Right cardiac atrium (tissue), 5 donors: ENCODE results near the gene NTRK1. TPM values are rescaled to one million over a fixed set of nuclear protein-coding genes. Genes with fewer than 3 reads are reported as not detected.

Experiments
- ATAC-seq, 2 donors: fragments of 200-7000 bp; cut with Tn5 transposase; one replicate each; pipeline versions ENCODE4 v1.8.0 to v1.9.1; 2020; ENCODE audit warnings: moderate library complexity in 2 of 2, mild to moderate bottlenecking in 1 of 2
- DNase-seq, 3 donors: peaks; one replicate each; pipeline ENCODE4 v3.0.0-alpha.2; 2020
- H3K27ac ChIP-seq: one replicate; pipeline ENCODE4 v1.5.1; 2013; ENCODE audit warnings: mild to moderate bottlenecking, low read length, control low read depth, moderate library complexity
- H3K27me3 ChIP-seq: one replicate; pipeline ENCODE4 v1.6.1; 2013; ENCODE audit not compliant: control insufficient read depth, insufficient read depth
- H3K4me1 ChIP-seq: one replicate; pipeline ENCODE4 v1.6.1; 2013; ENCODE audit warnings: low read length; ENCODE audit not compliant: control insufficient read depth, insufficient read depth
- H3K4me3 ChIP-seq: one replicate; pipeline ENCODE4 v1.5.1; 2013; ENCODE audit warnings: low read length, control low read depth
- H3K9me3 ChIP-seq: one replicate; pipeline ENCODE4 v1.6.1; 2013; ENCODE audit warnings: low read length; ENCODE audit not compliant: control insufficient read depth
- WGBS: extraction: QIAGEN DNeasy Blood & Tissue Kit; methylation state at CpG from one replicate; pipeline ENCODE4 v1.1.7; 2013; 5-methylcytosine and 5-hydroxymethylcytosine counted together
- intact Hi-C, 4 donors: fragments of 100-400 bp; cut with DNase I; formaldehyde crosslinking; loops; one replicate each; pipeline versions ENCODE4 v1.11.0 to v1.14.0; 2022 to 2023
- long read RNA-seq, 4 donors: library from polyadenylated mRNA; unstranded; transcript quantifications; one replicate each; pipeline ENCODE4 v2.0.0, GENCODE V29; 2020 to 2021
- polyA plus RNA-seq: library from polyadenylated mRNA; stranded (reverse); fragments of 200-250 nt; gene quantifications from one replicate; pipeline ENCODE4 v1.2.3, GENCODE V29; 2013
- total RNA-seq, 4 donors: library from RNA; stranded (reverse); fragmentation: NEBNext Ultra II Directional; extraction: Animal tissue kit (Norgen Biotek cat#: 25700); gene quantifications; one replicate each; pipeline ENCODE4 v1.2.1, GENCODE V29; 2021
- donor health status: healthy with polysubstance abuse.
- donor health status: DM: no; HTN: yes; CAD: no.
- donor health status: DM: no; HTN: no; CAD: no.
- donor health status: DM: no; HTN: yes; CAD: no; lungs with severe emphysema.
- donor health status: DM: yes; HTN: yes; CAD: no.

The NTRK1 gene
- total RNA-seq (1 to 10 TPM; 1.3 to 4.2 (median 1.5) TPM), polyA plus RNA-seq (1.1 TPM)
- long read RNA-seq, donor 1, partial matches to known transcripts = 0 of 4 reads
- long read RNA-seq, donor 1, other reads (novel, unspliced or antisense) = 3 of 4 reads
- long read RNA-seq, donor 2, partial matches to known transcripts = 1 of 3 reads
- long read RNA-seq, donor 2, other reads (novel, unspliced or antisense) = 2 of 3 reads
- long read RNA-seq, donor 3, partial matches to known transcripts = 2 of 13 reads
- long read RNA-seq, donor 3, other reads (novel, unspliced or antisense) = 9 of 13 reads
- long read RNA-seq, donor 4, partial matches to known transcripts = 0 of 2 reads
- long read RNA-seq, donor 4, other reads (novel, unspliced or antisense) = 2 of 2 reads

DNA sequence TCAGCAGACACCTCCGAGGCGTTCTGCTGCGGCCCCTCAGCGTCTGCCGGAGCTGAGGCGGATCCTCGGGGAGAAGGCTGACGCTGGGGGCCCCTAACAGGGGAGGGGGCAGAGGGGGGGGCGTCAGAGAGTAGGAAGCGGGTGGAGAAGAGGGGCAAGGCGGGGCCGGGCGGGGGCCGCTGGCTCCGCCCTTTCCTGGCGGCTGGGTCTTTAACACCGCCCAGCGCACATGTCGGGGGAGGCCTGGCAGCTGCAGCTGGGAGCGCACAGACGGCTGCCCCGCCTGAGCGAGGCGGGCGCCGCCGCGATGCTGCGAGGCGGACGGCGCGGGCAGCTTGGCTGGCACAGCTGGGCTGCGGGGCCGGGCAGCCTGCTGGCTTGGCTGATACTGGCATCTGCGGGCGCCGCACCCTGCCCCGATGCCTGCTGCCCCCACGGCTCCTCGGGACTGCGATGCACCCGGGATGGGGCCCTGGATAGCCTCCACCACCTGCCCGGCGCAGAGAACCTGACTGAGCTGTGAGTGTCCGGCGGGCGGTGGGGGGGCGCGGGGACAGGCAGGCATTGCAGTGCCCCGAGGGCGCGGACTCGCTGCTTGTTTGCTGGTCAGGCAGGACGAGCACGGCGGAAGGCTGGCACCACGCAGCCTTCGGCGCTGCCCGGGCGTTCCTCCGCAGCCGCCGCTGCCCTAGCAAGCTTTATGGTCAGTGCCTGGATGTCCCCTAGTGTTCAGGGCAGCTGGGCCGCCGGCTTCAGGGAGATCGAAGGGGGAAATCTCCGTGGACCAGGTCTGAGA lies at the start of gene NTRK1:
TSS of gene NTRK1 (plus strand) at position 238 of the 796 bp plus-strand sequence. CDS start at position 308, 70 bp downstream.
- Histone ChIP-seq H3K9me3 (no peaks in the 10 kb centered on the region), H3K4me3 (peak within 1 kb of the TSS; percentile 5), H3K27me3 (no peaks in the 10 kb centered on the region), H3K4me1 (peaks cover 4% of the 10 kb centered on the region), H3K27ac (no peak within 1 kb of the TSS)
- 5% methylated on average over 69 of the region's 69 CpGs for WGBS
- DNase-seq (peak; percentile 48 to 81 (median 79)), ATAC-seq (peak; percentile 40 to 66)
- intact Hi-C loops = no loop called here

GRCh38 chr1:156811168-156811567 lies 49.5 kb upstream of the NTRK1 start:
- no peak for DNase-seq
- WGBS = 63% methylated on average over 4 of the region's 4 CpGs
- H3K9me3 ChIP-seq = no peaks in the 10 kb centered on the region
- H3K27ac ChIP-seq = no peak overlapping the region
- peaks cover 4% of the 10 kb centered on the region for H3K4me1 ChIP-seq
- intact Hi-C loops = no loop called here
- no peak for ATAC-seq
- no peaks in the 10 kb centered on the region for H3K27me3 ChIP-seq
- H3K4me3 ChIP-seq = no peak overlapping the region

DNA sequence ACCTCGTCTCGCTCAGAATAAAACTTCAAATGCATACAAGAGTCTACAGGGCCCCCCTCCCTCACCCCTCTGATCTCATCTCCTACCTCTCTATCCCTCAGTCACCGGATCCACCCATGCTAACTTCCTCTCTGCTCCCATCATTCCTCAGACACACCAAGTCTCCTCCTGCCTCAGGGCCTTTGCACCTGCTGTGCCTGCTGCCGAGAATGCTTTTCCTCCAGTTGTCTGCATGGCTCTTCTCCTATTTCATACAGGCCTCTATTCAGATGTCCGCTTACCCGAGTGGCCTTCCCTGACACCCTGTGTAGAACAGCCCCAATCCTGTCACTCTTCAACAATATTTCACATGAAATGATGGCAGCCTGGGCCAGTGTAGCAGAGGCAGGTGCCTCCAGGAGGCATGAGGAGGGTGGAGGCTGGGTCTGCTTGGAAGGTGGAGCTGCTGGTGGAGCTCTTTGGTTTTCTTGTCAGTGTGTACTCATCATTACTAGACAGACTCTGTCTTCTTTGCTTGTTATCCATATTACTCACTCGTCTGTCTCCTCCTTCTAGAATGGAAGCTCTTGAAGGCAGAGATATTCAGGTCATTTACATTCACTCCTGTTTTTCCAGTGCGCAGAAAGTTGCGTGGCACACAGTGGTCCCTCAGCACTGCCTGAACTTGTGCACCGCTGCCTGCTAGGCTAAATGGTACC lies 48.2 kb upstream of the NTRK1 start:
- Histone ChIP-seq H3K27ac (no peak overlapping the region), H3K4me1 (peaks cover 4% of the 10 kb centered on the region), H3K4me3 (no peak overlapping the region), H3K9me3 (no peaks in the 10 kb centered on the region), H3K27me3 (no peaks in the 10 kb centered on the region)
- ATAC-seq (no peak), DNase-seq (no peak)
- 97% methylated on average over 10 of the region's 10 CpGs for WGBS
- intact Hi-C loops = no loop called here

DNA sequence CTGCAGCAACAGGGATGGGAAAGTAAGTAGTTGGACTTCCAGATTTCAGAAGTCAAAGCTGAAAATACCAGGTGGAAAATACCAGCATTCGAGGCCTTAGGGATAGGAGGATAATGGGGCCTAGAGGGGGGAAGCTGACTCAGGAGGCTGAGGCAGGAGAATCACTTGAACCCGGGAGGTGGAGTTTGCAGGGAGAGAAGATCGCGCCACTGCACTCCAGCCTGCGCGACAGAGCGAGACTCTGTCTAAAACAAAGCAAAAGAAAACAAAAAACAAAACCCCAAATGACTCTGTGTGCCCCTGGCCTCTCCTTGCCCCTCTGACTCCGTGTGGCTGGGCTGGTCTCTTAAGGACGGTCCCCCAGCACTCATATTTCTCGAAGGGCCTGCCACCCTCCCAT lies 47.4 kb upstream of the NTRK1 start:
- no peaks in the 10 kb centered on the region for H3K27me3 ChIP-seq
- no peaks in the 10 kb centered on the region for H3K9me3 ChIP-seq
- H3K27ac ChIP-seq = no peak overlapping the region
- H3K4me3 ChIP-seq = peak overlapping the region; percentile 33
- DNase-seq = no peak
- ATAC-seq = no peak
- intact Hi-C loops = no loop called here
- WGBS = 45% methylated on average over 10 of the region's 10 CpGs
- H3K4me1 ChIP-seq = peaks cover 4% of the 10 kb centered on the region

- ATAC-seq (peak; percentile 51 to 76), DNase-seq (peak; percentile 72 to 89 (median 85))
- no peaks in the 10 kb centered on the region for H3K27me3 ChIP-seq
- no peaks in the 10 kb centered on the region for H3K9me3 ChIP-seq
- 10% methylated on average over 60 of the region's 60 CpGs for WGBS
- H3K4me1 ChIP-seq = peaks cover 4% of the 10 kb centered on the region
- no peak overlapping the region for H3K27ac ChIP-seq
- intact Hi-C loops = no loop called here
- peak overlapping the region; percentile 33 for H3K4me3 ChIP-seq
Measured at GRCh38 chr1:156813750-156814570, 46.7 kb upstream of the NTRK1 start.

GRCh38 chr1:156814571-156815260 lies 45.9 kb upstream of the NTRK1 start:
- intact Hi-C loops = no loop called here

DNA sequence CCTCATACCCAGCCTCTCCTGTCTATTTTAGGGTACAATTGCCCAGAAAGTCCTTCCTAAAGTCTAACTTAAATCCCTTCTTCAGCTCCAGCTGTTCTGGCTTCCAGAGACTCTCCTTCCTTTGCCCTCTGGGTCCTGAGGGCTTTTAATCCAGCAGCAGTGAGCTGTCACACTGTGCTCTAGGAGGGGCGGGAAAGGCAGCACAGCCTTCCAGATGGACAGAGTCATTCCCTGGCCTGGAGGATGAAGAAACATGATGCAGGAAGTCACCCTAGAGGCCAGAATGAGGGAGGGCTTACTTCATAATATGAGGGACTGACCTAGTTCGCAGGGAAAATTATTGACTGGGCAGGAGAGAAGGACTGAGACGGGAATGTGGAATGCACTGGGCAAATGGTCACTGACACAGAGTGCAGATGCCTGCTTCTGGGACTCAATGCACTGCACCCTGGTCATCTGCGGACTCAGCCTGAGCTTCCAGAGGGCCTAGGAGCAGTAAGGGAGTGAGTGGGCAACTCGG lies 45.3 kb upstream of the NTRK1 start:
- Histone ChIP-seq H3K4me1 (peaks cover 4% of the 10 kb centered on the region), H3K4me3 (no peak overlapping the region), H3K27me3 (no peaks in the 10 kb centered on the region), H3K27ac (peak overlapping the region; percentile 57), H3K9me3 (no peaks in the 10 kb centered on the region)
- 53% methylated on average over 5 of the region's 5 CpGs for WGBS
- ATAC-seq = peak; percentile 84 to 90
- DNase-seq = peak; percentile 79 to 87 (median 79)
- intact Hi-C loops = no loop called here

More at GRCh38 chr1:156814571-156815260, 45.9 kb upstream of the NTRK1 start:
- WGBS = 79% methylated on average over 7 of the region's 7 CpGs
- Histone ChIP-seq H3K4me3 (no peak overlapping the region), H3K9me3 (no peaks in the 10 kb centered on the region), H3K27ac (peak overlapping the region; percentile 57), H3K4me1 (peaks cover 4% of the 10 kb centered on the region), H3K27me3 (no peaks in the 10 kb centered on the region)
- ATAC-seq (peak in 1 of 2 donors; percentile 8), DNase-seq (peak in 1 of 3 donors; percentile 65)

DNA sequence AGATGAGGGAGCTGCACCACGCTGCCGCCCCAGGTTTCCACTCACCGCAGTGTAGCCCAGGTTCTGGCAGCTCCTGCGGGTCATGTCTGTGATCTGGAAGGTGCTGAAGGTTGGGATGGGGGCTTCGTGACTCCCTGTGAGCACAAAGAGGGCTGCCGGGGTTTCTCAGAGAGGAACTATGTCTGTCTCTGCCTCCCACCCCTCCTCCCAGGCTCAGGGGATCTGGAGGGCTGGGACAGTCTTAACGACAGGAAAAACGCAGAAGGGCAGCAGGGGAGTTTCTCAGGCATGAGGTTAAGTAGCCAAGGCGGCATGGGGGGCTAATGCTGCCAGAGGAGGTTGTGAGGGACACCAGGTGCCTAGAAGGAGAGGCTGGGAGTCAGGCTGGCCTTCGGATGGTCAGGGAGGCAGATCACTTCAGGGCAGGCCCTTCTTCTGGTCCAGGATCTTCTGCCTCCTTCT lies 44.7 kb upstream of the NTRK1 start:
- ATAC-seq = peak in 1 of 2 donors; percentile 5
- Histone ChIP-seq H3K4me3 (peak overlapping the region; percentile 22), H3K9me3 (no peaks in the 10 kb centered on the region), H3K27me3 (no peaks in the 10 kb centered on the region), H3K4me1 (peaks cover 4% of the 10 kb centered on the region), H3K27ac (peak overlapping the region; percentile 57)
- intact Hi-C loops = no loop called here
- 47% methylated on average over 10 of the region's 10 CpGs for WGBS
- DNase-seq = peak in 1 of 3 donors; percentile 53

GRCh38 chr1:156816561-156817328 lies 43.9 kb upstream of the NTRK1 start, which contains the start of gene SH2D2A:
TSS of gene SH2D2A (minus strand) at chr1:156816848. CDS start at chr1:156816708, 140 bp downstream.
- Histone ChIP-seq H3K4me3 (peak within 1 kb of the TSS; percentile 22), H3K9me3 (no peaks in the 10 kb centered on the region), H3K27me3 (no peaks in the 10 kb centered on the region), H3K27ac (peak within 1 kb of the TSS; percentile 57), H3K4me1 (peaks cover 4% of the 10 kb centered on the region)
- DNase-seq (peak; percentile 67 to 87 (median 79)), ATAC-seq (peak; percentile 44 to 60)
- WGBS = 23% methylated on average over 10 of the region's 10 CpGs
- intact Hi-C loops = no loop called here
